Measurements from ENCODE around the gene CCDC57.

DNA sequence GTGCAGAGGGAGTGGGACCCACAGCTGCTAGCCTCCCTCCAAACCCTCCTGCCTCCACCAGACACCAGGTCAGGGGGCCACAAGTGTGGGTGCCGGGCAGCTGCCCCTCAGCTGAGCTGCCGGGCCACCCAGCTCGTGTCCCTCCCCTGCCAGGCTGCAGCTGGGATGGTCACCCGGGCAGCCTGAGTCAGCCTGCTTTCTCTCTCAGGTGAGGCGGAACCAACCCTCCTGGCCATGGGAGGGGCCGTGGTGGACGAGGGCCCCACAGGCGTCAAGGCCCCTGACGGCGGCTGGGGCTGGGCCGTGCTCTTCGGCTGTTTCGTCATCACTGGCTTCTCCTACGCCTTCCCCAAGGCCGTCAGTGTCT lies 23.1 kb upstream of the CCDC57 start:
- TF ChIP-seq, protein P1, sequence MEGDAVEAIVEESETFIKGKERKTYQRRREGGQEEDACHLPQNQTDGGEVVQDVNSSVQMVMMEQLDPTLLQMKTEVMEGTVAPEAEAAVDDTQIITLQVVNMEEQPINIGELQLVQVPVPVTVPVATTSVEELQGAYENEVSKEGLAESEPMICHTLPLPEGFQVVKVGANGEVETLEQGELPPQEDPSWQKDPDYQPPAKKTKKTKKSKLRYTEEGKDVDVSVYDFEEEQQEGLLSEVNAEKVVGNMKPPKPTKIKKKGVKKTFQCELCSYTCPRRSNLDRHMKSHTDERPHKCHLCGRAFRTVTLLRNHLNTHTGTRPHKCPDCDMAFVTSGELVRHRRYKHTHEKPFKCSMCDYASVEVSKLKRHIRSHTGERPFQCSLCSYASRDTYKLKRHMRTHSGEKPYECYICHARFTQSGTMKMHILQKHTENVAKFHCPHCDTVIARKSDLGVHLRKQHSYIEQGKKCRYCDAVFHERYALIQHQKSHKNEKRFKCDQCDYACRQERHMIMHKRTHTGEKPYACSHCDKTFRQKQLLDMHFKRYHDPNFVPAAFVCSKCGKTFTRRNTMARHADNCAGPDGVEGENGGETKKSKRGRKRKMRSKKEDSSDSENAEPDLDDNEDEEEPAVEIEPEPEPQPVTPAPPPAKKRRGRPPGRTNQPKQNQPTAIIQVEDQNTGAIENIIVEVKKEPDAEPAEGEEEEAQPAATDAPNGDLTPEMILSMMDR (IDR thresholded peaks at IDR 0.05): no peak
- no peak for TF ChIP-seq POLR2A (IDR thresholded peaks at IDR 0.05)

All from transverse colon (tissue), 3 donors.